GM08714 (cell line): ENCODE measurements around the gene LCE1C.

Experiments
- H3K4me3 ChIP-seq: fragments of 200-500 bp; sonication (Bioruptor generic); 2 replicates; pipeline ENCODE4 v1.5.1; 2014; ENCODE audit warnings: mild to moderate bottlenecking, low read length, inconsistent platforms
- ZNF274 ChIP-seq: IDR thresholded peaks from 2 replicates; pipeline ENCODE4 v1.6.1; 2012; ENCODE audit warnings: mild to moderate bottlenecking, low read depth, low read length

The LCE1C gene, protein sequence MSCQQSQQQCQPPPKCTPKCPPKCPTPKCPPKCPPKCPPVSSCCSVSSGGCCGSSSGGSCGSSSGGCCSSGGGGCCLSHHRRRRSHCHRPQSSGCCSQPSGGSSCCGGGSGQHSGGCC

DNA sequence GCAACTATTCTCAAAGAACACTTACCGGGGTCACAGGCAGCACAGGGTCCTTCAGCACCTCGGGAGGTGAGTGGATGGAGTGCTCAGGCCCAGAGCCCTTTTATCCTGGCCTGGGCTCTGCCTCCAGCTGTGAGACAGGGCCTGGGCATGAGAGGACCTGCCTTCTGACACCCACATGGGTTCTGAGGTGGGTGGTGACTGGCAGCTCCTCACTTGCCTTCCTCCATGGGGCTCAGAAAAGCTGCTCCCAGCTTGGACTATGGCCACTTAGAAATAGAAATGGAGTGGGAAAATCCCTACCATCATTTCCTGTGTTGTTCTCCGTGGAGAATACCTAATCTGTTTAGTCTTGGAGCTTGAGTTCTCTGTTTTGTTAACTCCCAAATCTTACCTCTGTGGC lies at the start of gene LCE1C:
TSS of gene LCE1C (minus strand) at position 76 of the 400 bp plus-strand sequence. CDS start 1,173 bp downstream, outside the sequence.
- H3K4me3 ChIP-seq: no peak within 1 kb of the TSS
- TF ChIP-seq ZNF274: no peak

DNA sequence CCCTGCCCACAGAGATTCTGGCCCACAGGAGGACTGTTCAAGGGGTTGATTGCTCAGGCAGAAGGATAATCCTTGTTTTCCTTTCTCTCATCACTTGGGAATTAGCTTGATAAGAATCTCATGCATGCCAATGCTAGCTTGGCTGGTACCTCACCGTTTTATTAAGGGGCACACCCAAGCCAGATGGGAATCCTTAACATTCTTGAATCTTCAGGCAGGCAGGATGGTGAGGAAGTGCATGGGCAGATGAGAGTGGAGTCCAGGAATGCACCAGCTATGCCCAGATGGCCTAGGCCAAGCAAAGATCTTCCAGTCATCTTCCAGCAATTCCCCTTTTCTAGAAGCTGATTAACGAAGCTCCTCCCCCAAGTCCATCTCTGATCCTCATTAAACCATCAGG lies 49.2 kb upstream of the LCE1C start:
- no peak for TF ChIP-seq ZNF274

DNA sequence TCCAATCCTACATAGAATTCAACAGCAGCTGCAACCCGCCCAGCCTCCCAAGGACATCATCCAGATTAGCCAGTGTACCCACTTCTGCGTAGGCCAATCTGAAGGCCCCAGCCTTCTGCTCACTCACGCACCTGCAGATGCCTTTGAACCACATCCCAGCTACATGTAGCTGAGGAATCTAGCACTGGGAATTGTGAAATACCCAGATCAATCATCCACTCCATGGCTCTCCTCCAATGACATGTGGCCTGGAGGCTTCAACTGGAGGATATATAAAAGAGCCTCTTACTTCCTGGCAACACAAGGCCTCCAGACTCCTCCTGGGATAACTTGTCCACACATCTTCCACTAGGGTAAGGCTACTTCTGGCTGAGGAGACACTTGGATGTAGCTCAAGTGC lies 36.1 kb upstream of the LCE1C start, which contains the start of gene LCE6A:
TSS of gene LCE6A (plus strand) at position 301 of the 400 bp plus-strand sequence. CDS start 665 bp downstream, outside the sequence.
- no peak for TF ChIP-seq ZNF274
- no peak within 1 kb of the TSS for H3K4me3 ChIP-seq

More for the DNA sequence above, 49.2 kb upstream of the LCE1C start:
- no peak overlapping the region for H3K4me3 ChIP-seq

DNA sequence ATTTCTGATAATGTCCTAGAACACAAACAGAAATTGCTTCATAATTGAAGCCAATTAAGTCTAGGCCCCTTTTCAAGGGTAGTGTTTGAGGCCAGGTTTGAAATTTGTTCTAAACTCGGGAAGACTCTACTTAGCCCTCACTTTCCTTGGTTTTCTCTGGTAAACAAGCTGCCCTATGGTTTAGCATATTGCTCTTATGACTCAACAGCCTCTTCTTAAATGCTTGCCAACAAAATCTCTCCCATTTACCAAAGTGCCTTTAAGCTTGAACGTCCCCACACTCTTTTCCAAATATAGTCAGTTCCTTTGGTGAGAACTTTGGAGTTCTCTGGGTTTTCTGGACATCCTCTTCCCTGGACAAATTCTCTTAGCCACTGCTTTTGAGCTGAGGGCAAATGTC lies 30.4 kb upstream of the LCE1C start:
- no peak overlapping the region for H3K4me3 ChIP-seq
- no peak for TF ChIP-seq ZNF274

DNA sequence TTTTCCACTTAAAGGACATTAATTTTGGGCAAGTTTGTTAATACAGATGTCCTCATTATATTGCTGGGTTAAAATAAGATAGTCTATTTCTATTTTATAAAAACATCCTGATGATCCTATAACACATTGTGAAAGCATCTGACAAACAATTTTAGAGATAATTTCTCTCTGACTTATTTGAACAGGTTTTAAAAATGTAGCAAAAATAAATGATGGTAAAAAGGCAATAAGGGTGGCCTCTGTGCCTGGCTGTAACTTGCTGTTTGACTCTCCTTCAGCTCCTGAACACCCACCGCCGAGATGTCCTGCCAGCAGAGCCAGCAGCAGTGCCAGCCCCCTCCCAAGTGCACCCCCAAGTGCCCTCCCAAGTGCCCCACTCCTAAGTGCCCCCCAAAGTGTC lies 20.7 kb upstream of the LCE1C start, which contains the start of gene LCE1A:
TSS of gene LCE1A (plus strand) at position 301 of the 400 bp plus-strand sequence. CDS start at position 301, 0 bp downstream.
- TF ChIP-seq ZNF274: no peak
- H3K4me3 ChIP-seq: no peak within 1 kb of the TSS

DNA sequence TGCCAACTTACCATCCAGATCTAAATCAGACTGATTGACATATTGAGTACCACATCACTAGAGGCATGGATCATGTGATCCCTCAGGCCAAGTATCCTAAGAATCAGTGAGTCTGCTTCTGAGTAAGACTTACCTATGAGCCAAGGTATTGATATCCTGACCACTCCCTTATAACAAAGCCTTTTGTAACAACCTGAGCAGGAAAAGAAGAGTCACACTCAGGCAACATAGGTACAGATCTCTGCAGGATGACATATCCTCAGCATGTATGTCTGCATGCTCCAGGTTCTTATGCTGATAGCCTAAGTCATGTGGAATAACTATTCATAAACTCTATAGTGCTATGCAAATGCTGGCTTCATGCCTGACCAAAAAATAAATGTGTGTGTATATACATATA lies 18.5 kb upstream of the LCE1C start:
- no peak overlapping the region for H3K4me3 ChIP-seq
- TF ChIP-seq ZNF274: no peak

DNA sequence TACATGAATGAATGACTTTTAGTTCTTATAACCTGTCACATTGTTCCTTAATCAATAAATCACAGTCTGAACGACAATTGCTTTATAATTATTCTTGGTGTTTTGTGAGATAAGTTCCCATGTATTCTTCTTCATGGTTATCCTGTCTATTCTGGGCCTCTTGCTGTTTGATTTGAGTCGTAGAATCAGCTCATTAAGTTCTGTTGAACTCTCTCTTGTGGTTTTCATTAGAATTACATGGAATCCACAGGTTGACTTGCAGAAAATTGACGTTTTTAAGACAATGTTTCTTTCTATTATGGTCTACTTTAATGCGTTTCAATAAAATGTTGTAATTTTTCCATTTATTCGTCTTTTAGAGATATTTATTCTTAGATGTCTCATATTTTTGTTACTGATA lies 16.8 kb upstream of the LCE1C start:
- no peak overlapping the region for H3K4me3 ChIP-seq
- TF ChIP-seq ZNF274: no peak

DNA sequence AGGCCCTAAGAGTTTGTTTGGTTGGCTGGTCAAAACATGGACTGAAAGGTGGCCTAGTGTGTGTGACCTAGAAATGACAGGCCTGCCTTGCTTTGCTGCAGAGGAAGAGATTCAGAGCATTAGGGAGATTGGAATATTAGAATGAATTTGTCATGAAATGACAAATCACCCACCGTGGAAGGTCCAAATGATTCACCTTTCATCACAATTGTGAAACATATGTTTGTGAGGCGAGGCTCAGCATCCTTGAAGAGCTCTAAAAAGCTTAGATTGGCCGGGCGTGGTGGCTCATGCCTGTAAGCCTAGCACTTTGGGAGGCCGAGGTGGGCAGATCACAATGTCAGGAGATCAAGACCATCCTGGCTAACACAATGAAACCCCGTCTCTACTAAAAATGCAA lies 10.9 kb upstream of the LCE1C start:
- no peak overlapping the region for H3K4me3 ChIP-seq
- TF ChIP-seq ZNF274: no peak

DNA sequence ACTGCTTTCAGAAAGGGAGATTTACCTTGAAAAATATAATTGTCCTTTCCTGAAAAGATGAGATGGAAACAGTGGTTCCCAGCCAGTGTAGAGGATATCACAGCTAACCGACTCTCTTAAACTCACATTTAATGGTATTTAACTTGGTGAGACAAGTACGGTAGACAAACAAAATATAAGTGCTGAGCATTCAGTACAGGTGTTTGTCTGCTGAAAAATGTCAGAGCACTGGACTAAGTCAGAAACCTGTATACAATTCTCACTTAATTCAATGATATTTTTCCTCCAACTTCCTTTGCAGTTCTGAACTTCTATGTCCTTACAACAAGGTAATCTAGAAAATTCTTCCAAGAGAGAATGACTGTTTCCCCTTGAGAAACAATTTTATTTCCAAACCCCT lies 5.2 kb upstream of the LCE1C start, which contains the start of gene LCE1B:
TSS of gene LCE1B (plus strand) at position 301 of the 400 bp plus-strand sequence. CDS start 476 bp downstream, outside the sequence.
- no peak for TF ChIP-seq ZNF274
- H3K4me3 ChIP-seq: no peak within 1 kb of the TSS

DNA sequence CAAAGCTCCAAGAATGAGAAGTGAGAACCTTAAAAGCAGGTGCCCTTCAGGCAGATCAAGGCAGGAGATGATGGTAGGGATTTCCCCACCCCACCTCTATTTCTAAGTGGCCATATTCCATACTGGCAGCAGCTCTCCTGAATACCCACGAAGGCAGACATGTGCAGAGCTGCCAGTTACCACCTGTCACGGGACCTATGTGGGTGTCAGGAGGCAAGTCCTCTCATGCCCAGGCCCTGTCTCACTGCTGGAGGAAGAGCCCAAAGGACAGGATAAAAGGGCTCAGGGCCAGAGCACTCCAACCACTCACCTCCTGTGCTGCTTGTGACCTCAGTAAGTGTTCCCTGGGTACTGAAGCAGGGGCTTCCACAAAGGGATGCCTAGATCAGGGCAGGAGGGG lies 4.6 kb upstream of the LCE1C start:
- H3K4me3 ChIP-seq: no peak overlapping the region
- no peak for TF ChIP-seq ZNF274

DNA sequence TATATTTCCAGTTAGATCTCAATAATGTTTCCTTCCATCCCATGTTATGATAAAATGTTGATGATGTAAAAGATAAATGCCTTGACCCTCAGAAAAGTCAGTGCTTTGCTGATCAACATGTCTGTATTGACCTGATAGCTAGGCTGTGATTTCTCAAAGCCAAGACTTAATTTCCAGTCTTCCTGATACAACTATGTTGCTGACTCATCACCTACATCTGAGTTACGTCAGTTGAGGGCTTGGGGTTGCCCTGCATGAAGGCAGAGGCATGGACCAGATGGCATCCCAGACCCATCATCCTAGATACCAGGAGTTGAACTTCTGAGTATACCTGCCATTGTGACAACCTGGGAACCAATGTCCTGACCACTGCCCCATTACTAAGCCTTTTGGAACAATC lies 5.1 kb downstream of the LCE1C start:
- no peak for TF ChIP-seq ZNF274
- H3K4me3 ChIP-seq: no peak overlapping the region

DNA sequence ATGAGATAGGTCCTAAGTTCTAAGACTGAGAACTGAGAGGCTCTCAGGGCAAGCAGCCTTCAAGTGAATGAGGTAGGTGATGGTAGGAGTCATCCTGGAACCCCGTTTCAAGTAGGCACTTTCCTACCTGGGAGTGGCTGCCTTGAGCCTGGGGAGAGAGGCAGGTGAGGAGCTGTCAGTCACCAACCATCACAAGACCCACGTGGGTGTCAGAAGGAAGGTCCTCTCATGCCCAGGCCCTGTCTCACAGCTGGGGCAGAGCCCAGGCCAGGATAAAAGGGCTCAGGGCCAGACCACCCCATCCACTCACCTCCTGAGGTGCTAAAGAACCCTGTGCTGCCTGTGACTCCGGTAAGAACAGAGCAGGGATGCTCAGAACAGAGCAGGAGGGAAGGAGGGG lies 10.0 kb downstream of the LCE1C start, which contains the start of gene LCE1D:
TSS of gene LCE1D (plus strand) at position 301 of the 400 bp plus-strand sequence. CDS start 1,074 bp downstream, outside the sequence.
- no peak within 1 kb of the TSS for H3K4me3 ChIP-seq
- no peak for TF ChIP-seq ZNF274

DNA sequence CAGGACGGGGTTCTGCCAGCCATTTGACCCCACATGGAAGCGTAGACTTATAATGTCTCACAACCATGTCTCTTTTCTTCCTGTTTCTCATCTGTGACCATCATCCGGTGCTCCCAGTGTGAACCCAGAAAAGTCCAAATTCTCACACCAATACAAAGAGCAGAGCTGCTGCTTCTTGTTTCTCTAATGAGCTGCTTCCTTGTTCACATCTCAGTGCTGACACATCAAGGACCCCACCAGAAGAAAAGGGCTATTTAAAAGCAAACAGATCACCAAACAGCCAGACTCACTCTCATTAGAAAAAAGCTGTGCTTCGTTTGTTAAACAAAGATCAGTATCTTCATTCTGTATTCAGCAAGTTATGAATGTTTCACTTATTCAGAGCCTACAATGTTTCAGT lies 10.8 kb downstream of the LCE1C start:
- TF ChIP-seq ZNF274: no peak

DNA sequence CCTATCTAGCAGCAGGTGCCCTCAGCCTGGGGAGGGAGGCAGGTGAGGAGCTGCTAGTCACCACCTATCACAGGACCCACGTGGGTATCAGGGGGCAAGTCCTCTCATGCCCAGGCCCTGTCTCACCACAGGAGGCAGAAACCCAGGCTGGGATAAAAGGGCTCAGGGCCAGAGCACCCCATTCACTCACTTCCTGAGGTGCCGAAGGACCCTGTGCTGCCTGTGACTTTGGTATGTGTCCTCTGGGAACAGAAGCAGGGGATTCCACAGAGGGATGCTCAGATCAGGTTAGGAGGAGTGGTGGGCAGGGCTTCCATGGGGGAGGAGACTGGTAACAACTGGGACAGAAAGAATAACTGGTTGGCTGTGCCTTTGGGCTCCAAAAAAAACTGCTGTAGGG lies 20.4 kb downstream of the LCE1C start, which contains the start of gene LCE1E:
TSS of gene LCE1E (plus strand) at position 181 of the 400 bp plus-strand sequence. CDS start 1,043 bp downstream, outside the sequence.
- no peak within 1 kb of the TSS for H3K4me3 ChIP-seq
- no peak for TF ChIP-seq ZNF274

More for the DNA sequence above, 10.8 kb downstream of the LCE1C start:
- no peak overlapping the region for H3K4me3 ChIP-seq

DNA sequence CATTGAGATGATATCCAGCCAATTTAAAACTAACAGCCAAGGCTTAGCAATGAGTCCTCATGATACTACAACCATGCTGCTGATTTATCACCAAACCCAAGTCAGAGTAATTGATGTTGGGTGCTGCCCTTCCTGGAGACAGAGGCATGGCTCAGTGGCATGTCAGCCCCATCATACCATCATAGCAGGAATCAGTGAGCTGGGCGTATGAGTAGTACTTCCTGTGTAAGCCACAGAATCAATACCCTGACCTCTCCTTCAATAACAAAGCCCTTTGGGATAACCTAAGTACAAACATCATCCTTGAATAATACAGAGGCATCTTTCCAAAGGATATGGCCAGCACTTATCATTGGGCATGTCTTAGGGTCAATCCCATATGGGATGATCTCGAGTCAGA lies 23.4 kb downstream of the LCE1C start:
- H3K4me3 ChIP-seq: no peak overlapping the region
- no peak for TF ChIP-seq ZNF274
